ENCODE measurements around the gene CEP112. TPM values are rescaled to one million over a fixed set of nuclear protein-coding genes. Genes with fewer than 3 reads are reported as not detected.

CEP112 gene
- total and polyA plus RNA-seq, 2 experiments from 2014 or later, result 4.0 to 4.3 TPM

DNA sequence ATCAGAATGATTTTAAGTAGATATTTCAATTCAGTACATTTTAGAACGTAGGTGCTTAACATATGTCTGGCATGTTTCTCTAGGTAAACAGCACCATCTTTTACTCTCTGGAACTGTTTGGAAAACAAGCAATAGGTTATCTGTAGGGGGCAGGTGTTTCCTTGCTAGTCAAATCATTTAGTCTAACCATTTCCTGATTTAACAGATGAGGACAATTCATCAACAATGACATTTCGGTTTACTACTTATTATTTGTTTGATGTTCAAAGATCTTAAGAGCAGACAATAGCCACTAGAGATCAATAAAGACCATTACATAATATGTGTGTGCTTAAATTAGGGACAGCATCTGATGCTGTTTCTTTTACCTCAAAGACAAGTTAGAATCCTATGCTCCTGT lies 173.1 kb downstream of the CEP112 start:
- no peaks in the 10 kb centered on the region for H4K20me1 ChIP-seq (replicated peaks; ENCODE audit: insufficient read depth)
- H3K27ac ChIP-seq (ENCODE audit: low read depth), result no peak overlapping the region
- H3K36me3 Mint-ChIP-seq (ENCODE audit: low read depth), result peaks cover 7% of the 10 kb centered on the region; the same call in 2 of the 3 replicates
- no peak overlapping the region for H3K4me3 ChIP-seq
- DNase-seq (ENCODE audit: low spot score) (no peak), ATAC-seq (no peak)
- no peak overlapping the region for H3K4me2 ChIP-seq
- no peak overlapping the region for H3K27ac Mint-ChIP-seq
- no peaks in the 10 kb centered on the region for H3K9me2 ChIP-seq (ENCODE audit: insufficient read depth)
- H3K9me3 Mint-ChIP-seq, result peaks cover 10% of the 10 kb centered on the region
- H3K79me2 ChIP-seq (replicated peaks; ENCODE audit: insufficient read depth), result no peaks in the 10 kb centered on the region
- H2AFZ ChIP-seq, result no peak overlapping the region
- H3K27me3 Mint-ChIP-seq (ENCODE audit: insufficient read depth, low read depth, poor library complexity), result peaks cover 2% of the 10 kb centered on the region
- no peak for TF ChIP-seq EZH2phosphoT487 (IDR thresholded peaks at IDR 0.05; ENCODE audit: unreplicated experiment)
- no peaks in the 10 kb centered on the region for H3K27me3 ChIP-seq (ENCODE audit: insufficient read depth)
- H3K36me3 ChIP-seq (ENCODE audit: insufficient read depth), result peaks cover under 1% of the 10 kb centered on the region; the same call in 1 of the 2 replicates
- no peaks in the 10 kb centered on the region for H3F3A ChIP-seq (replicated peaks; ENCODE audit: low read depth)
- H3K4me3 Mint-ChIP-seq, result no peak overlapping the region
- H3K4me1 ChIP-seq (ENCODE audit: insufficient read depth), result no peaks in the 10 kb centered on the region
- no peaks in the 10 kb centered on the region for H3K4me1 Mint-ChIP-seq

DNA sequence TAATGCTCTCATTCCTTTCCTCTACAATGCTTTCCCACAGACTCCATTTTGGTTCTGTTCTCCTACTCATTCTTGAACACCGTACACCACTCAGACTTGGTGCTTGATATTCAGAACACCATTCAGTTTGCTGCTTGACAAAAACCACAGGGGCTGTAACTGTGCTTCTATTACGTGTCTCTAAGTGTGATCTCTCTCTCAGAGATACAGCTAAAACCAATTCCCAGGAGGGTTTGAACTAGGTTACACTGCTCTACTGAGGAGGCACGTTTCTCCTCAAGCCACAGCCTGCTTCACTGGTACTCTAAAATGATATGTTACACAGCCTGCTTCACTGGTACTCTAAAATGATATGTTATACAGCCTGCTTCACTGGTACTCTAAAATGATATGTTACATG lies 175.7 kb downstream of the CEP112 start:
- Histone ChIP-seq H3K27ac (ENCODE audit: low read depth) (no peak overlapping the region), H3K4me3 (no peak overlapping the region), H3F3A (replicated peaks; ENCODE audit: low read depth) (no peaks in the 10 kb centered on the region), H3K4me1 (ENCODE audit: insufficient read depth) (no peaks in the 10 kb centered on the region), H2AFZ (no peak overlapping the region), H3K9me2 (ENCODE audit: insufficient read depth) (no peaks in the 10 kb centered on the region), H3K79me2 (replicated peaks; ENCODE audit: insufficient read depth) (no peaks in the 10 kb centered on the region), H3K27me3 (ENCODE audit: insufficient read depth) (no peaks in the 10 kb centered on the region), H3K36me3 (ENCODE audit: insufficient read depth) (no peaks in the 10 kb centered on the region), H3K4me2 (no peak overlapping the region), H4K20me1 (replicated peaks; ENCODE audit: insufficient read depth) (no peaks in the 10 kb centered on the region)
- Mint-ChIP-seq H3K36me3 (ENCODE audit: low read depth) (no peaks in the 10 kb centered on the region), H3K4me1 (no peaks in the 10 kb centered on the region), H3K27ac (no peak overlapping the region), H3K4me3 (no peak overlapping the region), H3K9me3 (no peaks in the 10 kb centered on the region), H3K27me3 (ENCODE audit: insufficient read depth, low read depth, poor library complexity) (peaks cover 3% of the 10 kb centered on the region)
- DNase-seq (ENCODE audit: low spot score), result no peak
- no peak for ATAC-seq
- no peak for TF ChIP-seq STAT1 (IDR thresholded peaks at IDR 0.05; ENCODE audit: unreplicated experiment)
- TF ChIP-seq CREB1 (CRISPR knock-in tag; IDR thresholded peaks at IDR 0.05; ENCODE audit: low read depth), result no peak
- TF ChIP-seq, protein P1, sequence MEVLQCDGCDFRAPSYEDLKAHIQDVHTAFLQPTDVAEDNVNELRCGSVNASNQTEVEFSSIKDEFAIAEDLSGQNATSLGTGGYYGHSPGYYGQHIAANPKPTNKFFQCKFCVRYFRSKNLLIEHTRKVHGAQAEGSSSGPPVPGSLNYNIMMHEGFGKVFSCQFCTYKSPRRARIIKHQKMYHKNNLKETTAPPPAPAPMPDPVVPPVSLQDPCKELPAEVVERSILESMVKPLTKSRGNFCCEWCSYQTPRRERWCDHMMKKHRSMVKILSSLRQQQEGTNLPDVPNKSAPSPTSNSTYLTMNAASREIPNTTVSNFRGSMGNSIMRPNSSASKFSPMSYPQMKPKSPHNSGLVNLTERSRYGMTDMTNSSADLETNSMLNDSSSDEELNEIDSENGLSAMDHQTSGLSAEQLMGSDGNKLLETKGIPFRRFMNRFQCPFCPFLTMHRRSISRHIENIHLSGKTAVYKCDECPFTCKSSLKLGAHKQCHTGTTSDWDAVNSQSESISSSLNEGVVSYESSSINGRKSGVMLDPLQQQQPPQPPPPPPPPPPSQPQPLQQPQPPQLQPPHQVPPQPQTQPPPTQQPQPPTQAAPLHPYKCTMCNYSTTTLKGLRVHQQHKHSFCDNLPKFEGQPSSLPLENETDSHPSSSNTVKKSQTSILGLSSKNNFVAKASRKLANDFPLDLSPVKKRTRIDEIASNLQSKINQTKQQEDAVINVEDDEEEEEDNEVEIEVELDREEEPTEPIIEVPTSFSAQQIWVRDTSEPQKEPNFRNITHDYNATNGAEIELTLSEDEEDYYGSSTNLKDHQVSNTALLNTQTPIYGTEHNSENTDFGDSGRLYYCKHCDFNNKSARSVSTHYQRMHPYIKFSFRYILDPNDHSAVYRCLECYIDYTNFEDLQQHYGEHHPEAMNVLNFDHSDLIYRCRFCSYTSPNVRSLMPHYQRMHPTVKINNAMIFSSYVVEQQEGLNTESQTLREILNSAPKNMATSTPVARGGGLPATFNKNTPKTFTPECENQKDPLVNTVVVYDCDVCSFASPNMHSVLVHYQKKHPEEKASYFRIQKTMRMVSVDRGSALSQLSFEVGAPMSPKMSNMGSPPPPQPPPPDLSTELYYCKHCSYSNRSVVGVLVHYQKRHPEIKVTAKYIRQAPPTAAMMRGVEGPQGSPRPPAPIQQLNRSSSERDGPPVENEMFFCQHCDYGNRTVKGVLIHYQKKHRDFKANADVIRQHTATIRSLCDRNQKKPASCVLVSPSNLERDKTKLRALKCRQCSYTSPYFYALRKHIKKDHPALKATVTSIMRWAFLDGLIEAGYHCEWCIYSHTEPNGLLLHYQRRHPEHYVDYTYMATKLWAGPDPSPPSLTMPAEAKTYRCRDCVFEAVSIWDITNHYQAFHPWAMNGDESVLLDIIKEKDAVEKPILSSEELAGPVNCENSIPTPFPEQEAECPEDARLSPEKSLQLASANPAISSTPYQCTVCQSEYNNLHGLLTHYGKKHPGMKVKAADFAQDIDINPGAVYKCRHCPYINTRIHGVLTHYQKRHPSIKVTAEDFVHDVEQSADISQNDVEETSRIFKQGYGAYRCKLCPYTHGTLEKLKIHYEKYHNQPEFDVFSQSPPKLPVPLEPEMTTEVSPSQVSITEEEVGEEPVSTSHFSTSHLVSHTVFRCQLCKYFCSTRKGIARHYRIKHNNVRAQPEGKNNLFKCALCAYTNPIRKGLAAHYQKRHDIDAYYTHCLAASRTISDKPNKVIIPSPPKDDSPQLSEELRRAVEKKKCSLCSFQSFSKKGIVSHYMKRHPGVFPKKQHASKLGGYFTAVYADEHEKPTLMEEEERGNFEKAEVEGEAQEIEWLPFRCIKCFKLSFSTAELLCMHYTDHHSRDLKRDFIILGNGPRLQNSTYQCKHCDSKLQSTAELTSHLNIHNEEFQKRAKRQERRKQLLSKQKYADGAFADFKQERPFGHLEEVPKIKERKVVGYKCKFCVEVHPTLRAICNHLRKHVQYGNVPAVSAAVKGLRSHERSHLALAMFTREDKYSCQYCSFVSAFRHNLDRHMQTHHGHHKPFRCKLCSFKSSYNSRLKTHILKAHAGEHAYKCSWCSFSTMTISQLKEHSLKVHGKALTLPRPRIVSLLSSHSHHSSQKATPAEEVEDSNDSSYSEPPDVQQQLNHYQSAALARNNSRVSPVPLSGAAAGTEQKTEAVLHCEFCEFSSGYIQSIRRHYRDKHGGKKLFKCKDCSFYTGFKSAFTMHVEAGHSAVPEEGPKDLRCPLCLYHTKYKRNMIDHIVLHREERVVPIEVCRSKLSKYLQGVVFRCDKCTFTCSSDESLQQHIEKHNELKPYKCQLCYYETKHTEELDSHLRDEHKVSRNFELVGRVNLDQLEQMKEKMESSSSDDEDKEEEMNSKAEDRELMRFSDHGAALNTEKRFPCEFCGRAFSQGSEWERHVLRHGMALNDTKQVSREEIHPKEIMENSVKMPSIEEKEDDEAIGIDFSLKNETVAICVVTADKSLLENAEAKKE (CRISPR knock-in tag; IDR thresholded peaks at IDR 0.05), result no peak
- TF ChIP-seq EZH2phosphoT487 (IDR thresholded peaks at IDR 0.05; ENCODE audit: unreplicated experiment), result no peak
- no peak for TF ChIP-seq POLR2AphosphoS5 (IDR thresholded peaks at IDR 0.05; ENCODE audit: low read depth)
- TF ChIP-seq, protein P2, sequence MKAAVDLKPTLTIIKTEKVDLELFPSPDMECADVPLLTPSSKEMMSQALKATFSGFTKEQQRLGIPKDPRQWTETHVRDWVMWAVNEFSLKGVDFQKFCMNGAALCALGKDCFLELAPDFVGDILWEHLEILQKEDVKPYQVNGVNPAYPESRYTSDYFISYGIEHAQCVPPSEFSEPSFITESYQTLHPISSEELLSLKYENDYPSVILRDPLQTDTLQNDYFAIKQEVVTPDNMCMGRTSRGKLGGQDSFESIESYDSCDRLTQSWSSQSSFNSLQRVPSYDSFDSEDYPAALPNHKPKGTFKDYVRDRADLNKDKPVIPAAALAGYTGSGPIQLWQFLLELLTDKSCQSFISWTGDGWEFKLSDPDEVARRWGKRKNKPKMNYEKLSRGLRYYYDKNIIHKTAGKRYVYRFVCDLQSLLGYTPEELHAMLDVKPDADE (IDR thresholded peaks at IDR 0.05), result no peak
- no peak for TF ChIP-seq EZH2 (IDR thresholded peaks at IDR 0.05; ENCODE audit: low read depth, unreplicated experiment)
- no peak for TF ChIP-seq ZNF331 (CRISPR knock-in tag; IDR thresholded peaks at IDR 0.05; ENCODE audit: low read depth)
- no peak for TF ChIP-seq JUNB (IDR thresholded peaks at IDR 0.05; ENCODE audit: unreplicated experiment)
- TF ChIP-seq ZNF114 (CRISPR knock-in tag; IDR thresholded peaks at IDR 0.05), result no peak
- TF ChIP-seq, protein P3, sequence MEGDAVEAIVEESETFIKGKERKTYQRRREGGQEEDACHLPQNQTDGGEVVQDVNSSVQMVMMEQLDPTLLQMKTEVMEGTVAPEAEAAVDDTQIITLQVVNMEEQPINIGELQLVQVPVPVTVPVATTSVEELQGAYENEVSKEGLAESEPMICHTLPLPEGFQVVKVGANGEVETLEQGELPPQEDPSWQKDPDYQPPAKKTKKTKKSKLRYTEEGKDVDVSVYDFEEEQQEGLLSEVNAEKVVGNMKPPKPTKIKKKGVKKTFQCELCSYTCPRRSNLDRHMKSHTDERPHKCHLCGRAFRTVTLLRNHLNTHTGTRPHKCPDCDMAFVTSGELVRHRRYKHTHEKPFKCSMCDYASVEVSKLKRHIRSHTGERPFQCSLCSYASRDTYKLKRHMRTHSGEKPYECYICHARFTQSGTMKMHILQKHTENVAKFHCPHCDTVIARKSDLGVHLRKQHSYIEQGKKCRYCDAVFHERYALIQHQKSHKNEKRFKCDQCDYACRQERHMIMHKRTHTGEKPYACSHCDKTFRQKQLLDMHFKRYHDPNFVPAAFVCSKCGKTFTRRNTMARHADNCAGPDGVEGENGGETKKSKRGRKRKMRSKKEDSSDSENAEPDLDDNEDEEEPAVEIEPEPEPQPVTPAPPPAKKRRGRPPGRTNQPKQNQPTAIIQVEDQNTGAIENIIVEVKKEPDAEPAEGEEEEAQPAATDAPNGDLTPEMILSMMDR (conservative IDR thresholded peaks at IDR 0.05; ENCODE audit: low read depth in 2 of 2), result no peak
- no peak for TF ChIP-seq NANOG (IDR thresholded peaks at IDR 0.05; ENCODE audit: borderline replicate concordance)
